Mucosa of stomach (tissue), 1 donor: Measurements from ENCODE around the gene TP63.
A peak's percentile ranks its signal among the peaks of the same experiment; 100 is the strongest.

Experiments
- H3K27me3 ChIP-seq: one replicate; pipeline ENCODE4 v1.7.0; 2013; ENCODE audit warnings: mild to moderate bottlenecking, low read length; ENCODE audit not compliant: control insufficient read depth, insufficient read depth
- H3K36me3 ChIP-seq: one replicate; pipeline ENCODE4 v1.7.0; 2013; ENCODE audit warnings: low read length; ENCODE audit not compliant: control insufficient read depth, insufficient read depth
- H3K4me1 ChIP-seq: one replicate; pipeline ENCODE4 v1.7.0; 2013; ENCODE audit warnings: mild to moderate bottlenecking, low read length; ENCODE audit not compliant: control insufficient read depth, insufficient read depth
- H3K4me3 ChIP-seq: one replicate; pipeline ENCODE4 v1.7.0; 2013; ENCODE audit warnings: low read length
- H3K9ac ChIP-seq: one replicate; pipeline ENCODE4 v1.7.0; 2013; ENCODE audit warnings: mild to moderate bottlenecking, low read length, moderate library complexity
- H3K9me3 ChIP-seq: one replicate; pipeline ENCODE4 v1.7.0; 2013; ENCODE audit warnings: mild to moderate bottlenecking, low read length, moderate library complexity; ENCODE audit not compliant: control insufficient read depth
- donor health status: Pancreatic carcinoma.

The TP63 gene

GRCh38 chr3:189629803-189630455, 1.3 kb upstream of the TP63 start:
- Histone ChIP-seq H3K9me3 (no peaks in the 10 kb centered on the region), H3K4me3 (no peak overlapping the region), H3K9ac (no peak overlapping the region), H3K36me3 (no peaks in the 10 kb centered on the region), H3K27me3 (no peaks in the 10 kb centered on the region), H3K4me1 (peaks cover 5% of the 10 kb centered on the region)

- Histone ChIP-seq H3K9me3 (no peaks in the 10 kb centered on the region), H3K36me3 (no peaks in the 10 kb centered on the region), H3K27me3 (no peaks in the 10 kb centered on the region), H3K9ac (peak overlapping the region; percentile 11), H3K4me3 (no peak overlapping the region), H3K4me1 (peaks cover 5% of the 10 kb centered on the region)
Observed at GRCh38 chr3:189630767-189631372, 319 bp upstream of the TP63 start.

DNA sequence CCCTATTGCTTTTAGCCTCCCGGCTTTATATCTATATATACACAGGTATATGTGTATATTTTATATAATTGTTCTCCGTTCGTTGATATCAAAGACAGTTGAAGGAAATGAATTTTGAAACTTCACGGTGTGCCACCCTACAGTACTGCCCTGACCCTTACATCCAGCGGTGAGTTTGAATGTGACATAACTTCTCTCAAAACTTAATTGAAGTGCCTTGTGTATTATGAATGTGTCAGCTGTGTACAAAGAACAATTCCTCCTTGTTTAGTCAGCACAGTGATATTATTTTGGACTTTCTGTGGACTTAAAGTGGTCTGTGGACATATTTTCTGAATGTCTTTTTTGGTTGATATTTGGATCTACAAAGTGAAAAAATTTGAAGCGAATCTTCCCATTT, 220 bp downstream of the TP63 start:
- no peaks in the 10 kb centered on the region for H3K36me3 ChIP-seq
- H3K9ac ChIP-seq, result no peak overlapping the region
- no peak overlapping the region for H3K4me3 ChIP-seq

DNA sequence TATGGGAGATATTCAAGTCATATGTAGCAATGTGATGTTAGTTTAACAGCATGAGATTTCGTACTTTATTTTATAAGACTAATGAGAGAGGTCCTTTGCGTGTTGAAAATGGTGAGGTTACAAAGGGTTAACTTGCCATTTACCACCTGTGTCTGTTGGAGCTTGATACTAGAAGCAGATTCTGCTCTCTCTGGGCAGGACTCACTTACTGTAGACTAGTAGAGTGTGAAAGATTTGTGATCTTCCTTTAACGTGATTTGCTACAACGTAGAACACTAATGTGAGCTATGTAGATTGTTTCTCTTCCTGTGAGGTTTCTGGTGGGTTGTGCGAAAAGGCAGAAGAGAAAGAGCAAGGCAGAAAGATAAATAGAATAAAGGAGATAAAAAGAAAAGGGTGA, 1.1 kb downstream of the TP63 start:
- H3K4me1 ChIP-seq, result peaks cover 5% of the 10 kb centered on the region
- H3K9ac ChIP-seq, result no peak overlapping the region
- H3K27me3 ChIP-seq, result no peaks in the 10 kb centered on the region
- no peaks in the 10 kb centered on the region for H3K9me3 ChIP-seq
- no peaks in the 10 kb centered on the region for H3K36me3 ChIP-seq
- H3K4me3 ChIP-seq, result no peak overlapping the region

More for the DNA sequence above, 220 bp downstream of the TP63 start:
- Histone ChIP-seq H3K4me1 (peaks cover 5% of the 10 kb centered on the region), H3K27me3 (no peaks in the 10 kb centered on the region), H3K9me3 (no peaks in the 10 kb centered on the region)

GRCh38 chr3:189635339-189635738, 4.2 kb downstream of the TP63 start:
- H3K4me1 ChIP-seq, result peaks cover 5% of the 10 kb centered on the region
- no peaks in the 10 kb centered on the region for H3K36me3 ChIP-seq
- H3K9ac ChIP-seq, result no peak overlapping the region
- no peaks in the 10 kb centered on the region for H3K27me3 ChIP-seq
- no peak overlapping the region for H3K4me3 ChIP-seq
- H3K9me3 ChIP-seq, result no peaks in the 10 kb centered on the region

DNA sequence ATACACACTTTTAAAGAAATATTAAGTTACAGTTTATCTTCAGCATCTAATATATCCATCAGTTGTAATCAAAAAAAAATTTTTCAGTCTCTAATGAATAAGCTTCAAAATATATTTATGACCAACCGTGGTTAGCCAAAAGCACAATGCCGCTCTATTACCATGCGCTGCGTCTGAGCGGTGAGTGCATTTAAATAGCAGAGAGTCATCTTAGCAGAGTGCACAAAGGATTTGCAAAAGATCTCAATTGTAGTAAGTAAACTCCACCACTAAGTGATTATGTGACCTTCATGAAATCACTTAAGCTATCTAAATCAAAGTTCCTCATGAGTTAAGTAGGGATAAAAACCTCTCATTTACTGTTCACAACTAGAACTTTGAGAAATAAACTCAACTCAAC, 4.9 kb downstream of the TP63 start:
- Histone ChIP-seq H3K4me1 (no peaks in the 10 kb centered on the region), H3K36me3 (no peaks in the 10 kb centered on the region), H3K9me3 (no peaks in the 10 kb centered on the region), H3K9ac (no peak overlapping the region), H3K27me3 (no peaks in the 10 kb centered on the region), H3K4me3 (no peak overlapping the region)

- no peak overlapping the region for H3K9ac ChIP-seq
- H3K9me3 ChIP-seq, result no peaks in the 10 kb centered on the region
- H3K36me3 ChIP-seq, result no peaks in the 10 kb centered on the region
- no peaks in the 10 kb centered on the region for H3K27me3 ChIP-seq
- H3K4me1 ChIP-seq, result no peaks in the 10 kb centered on the region
- H3K4me3 ChIP-seq, result no peak overlapping the region
Observed at GRCh38 chr3:189637750-189638149, 6.6 kb downstream of the TP63 start.

- H3K4me1 ChIP-seq, result no peaks in the 10 kb centered on the region
- no peaks in the 10 kb centered on the region for H3K9me3 ChIP-seq
- no peak overlapping the region for H3K9ac ChIP-seq
- H3K27me3 ChIP-seq, result no peaks in the 10 kb centered on the region
- no peak overlapping the region for H3K4me3 ChIP-seq
- H3K36me3 ChIP-seq, result no peaks in the 10 kb centered on the region
Observed at GRCh38 chr3:189638276-189639031, 7.3 kb downstream of the TP63 start.

DNA sequence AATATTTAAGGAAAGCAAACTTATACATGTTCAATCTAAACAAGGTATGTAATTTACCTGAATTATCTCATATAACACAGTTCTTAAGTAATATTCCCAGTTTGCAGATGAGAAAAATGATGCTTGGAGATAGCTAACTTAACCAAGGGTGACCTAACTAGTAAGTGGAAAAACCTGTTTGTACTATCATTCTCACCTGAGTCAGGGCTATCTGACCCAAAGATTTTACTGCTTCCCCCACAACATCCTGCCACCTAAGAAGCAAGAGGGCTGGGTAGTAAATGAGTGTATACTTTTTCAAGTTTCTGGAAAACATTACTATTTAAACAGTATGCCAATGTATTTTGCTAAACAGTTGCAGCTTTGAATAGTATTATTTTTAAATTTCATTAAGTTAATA, 10.6 kb downstream of the TP63 start:
- no peaks in the 10 kb centered on the region for H3K36me3 ChIP-seq
- H3K4me3 ChIP-seq, result no peak overlapping the region
- H3K4me1 ChIP-seq, result no peaks in the 10 kb centered on the region
- H3K9me3 ChIP-seq, result no peaks in the 10 kb centered on the region
- no peak overlapping the region for H3K9ac ChIP-seq
- no peaks in the 10 kb centered on the region for H3K27me3 ChIP-seq

DNA sequence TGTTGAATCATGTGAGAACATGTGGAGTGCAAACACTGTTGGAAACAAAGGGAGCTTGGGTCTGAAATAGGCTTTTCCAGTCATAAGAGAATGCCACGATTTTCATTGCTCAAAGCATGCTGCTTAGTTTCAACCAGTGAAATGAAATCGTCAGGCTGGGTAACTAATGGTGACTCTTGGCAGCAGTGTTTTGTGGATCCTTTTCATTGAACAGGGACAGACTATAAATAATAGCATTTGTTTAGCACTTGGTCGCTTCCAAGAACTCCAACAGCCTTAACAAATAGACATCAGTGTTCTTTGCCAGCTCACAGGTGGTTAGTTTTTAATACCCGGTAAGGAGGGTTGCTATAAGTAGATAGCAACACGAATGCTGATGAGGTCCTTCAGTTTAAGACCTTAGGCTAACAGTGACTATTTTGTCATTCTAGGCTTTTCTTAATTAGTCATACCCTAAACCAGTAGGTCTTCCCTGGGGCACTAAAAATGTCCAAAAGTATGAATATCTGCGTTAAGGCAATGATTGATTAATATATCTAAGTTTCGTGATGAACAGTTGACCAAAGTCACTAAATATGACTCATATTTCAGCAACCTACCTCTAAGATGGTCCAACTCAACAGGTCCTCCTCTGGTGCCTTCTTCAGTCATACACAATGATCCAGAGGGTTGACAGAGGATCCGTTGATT, 15.8 kb downstream of the TP63 start:
- Histone ChIP-seq H3K9ac (no peak overlapping the region), H3K36me3 (no peaks in the 10 kb centered on the region), H3K4me1 (no peaks in the 10 kb centered on the region), H3K27me3 (no peaks in the 10 kb centered on the region), H3K9me3 (no peaks in the 10 kb centered on the region), H3K4me3 (no peak overlapping the region)

- H3K9me3 ChIP-seq, result no peaks in the 10 kb centered on the region
- H3K4me1 ChIP-seq, result no peaks in the 10 kb centered on the region
- no peak overlapping the region for H3K4me3 ChIP-seq
- H3K9ac ChIP-seq, result no peak overlapping the region
- H3K36me3 ChIP-seq, result no peaks in the 10 kb centered on the region
- H3K27me3 ChIP-seq, result no peaks in the 10 kb centered on the region
Observed at GRCh38 chr3:189652042-189652441, 20.9 kb downstream of the TP63 start.

DNA sequence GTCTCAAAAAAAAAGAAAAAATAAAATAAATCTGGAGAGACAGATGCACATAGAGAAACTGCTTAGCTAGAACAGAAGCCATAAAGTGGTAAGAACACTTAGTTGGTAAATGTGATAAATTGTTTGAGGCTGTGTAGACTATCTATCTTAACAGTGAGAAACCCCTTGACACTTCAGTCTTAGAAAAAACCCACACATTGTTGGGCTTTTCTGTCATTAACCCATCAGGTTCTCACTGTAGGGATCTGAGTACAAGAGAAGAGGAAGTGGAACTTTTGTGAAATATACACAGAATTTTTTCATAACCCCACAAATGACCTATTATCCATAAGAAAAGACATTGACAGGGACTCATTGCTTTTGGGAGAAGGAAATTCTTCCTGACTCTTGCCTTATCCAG, 24.4 kb downstream of the TP63 start:
- Histone ChIP-seq H3K36me3 (no peaks in the 10 kb centered on the region), H3K4me3 (no peak overlapping the region), H3K27me3 (no peaks in the 10 kb centered on the region), H3K9ac (no peak overlapping the region), H3K9me3 (no peaks in the 10 kb centered on the region), H3K4me1 (no peaks in the 10 kb centered on the region)
